HCT116 (cell line): ENCODE data around the gene TUT1. TPM values are rescaled to one million over a fixed set of nuclear protein-coding genes. Genes with fewer than 3 reads are reported as not detected.
A peak's percentile ranks its signal among the peaks of the same experiment; 100 is the strongest.

ENCODE experiments used
- ATAC-seq: fragments of 200-7000 bp; cut with Tn5 transposase; 2 replicates; pipeline ENCODE4 v1.9.1; 2020; ENCODE audit warnings: mild to moderate bottlenecking, moderate library complexity
- BruUV-seq: library from RNA; stranded (reverse); fragments of 400-500 nt; replicated peaks from 2 replicates; lab custom pipeline; 2021; lab: Mats Ljungman, UMichigan
- CTCF ChIA-PET: fragments of 300-600 bp; sonication (Branson Sonifier 250); formaldehyde crosslinking; loops from one replicate; lab custom pipeline; 2021; ENCODE audit warnings: antibody characterized with exemption; lab: Charles Lee
- POLR2A ChIA-PET: fragments of 300-600, 350-600 bp; sonication (Branson Sonifier 250); formaldehyde crosslinking; loops from one replicate; lab custom pipeline; 2021; ENCODE audit warnings: antibody characterized with exemption; lab: Charles Lee
- RAD21 ChIA-PET, 2 experiments: fragments of 300-600 bp; sonication (Branson Sonifier 250); formaldehyde crosslinking; loops; one replicate each; lab custom pipeline; 2023; ENCODE audit warnings: low total read pairs in 2 of 2; ENCODE audit not compliant: uncharacterized antibody in 2 of 2, unreplicated experiment in 2 of 2, low non-redundant PET in 1 of 2; lab: Charles Lee
- DNase-seq: peaks from one replicate; pipeline ENCODE4 v3.0.0-alpha.2; 2010; ENCODE audit warnings: low read depth, low spot score
- H2AFZ ChIP-seq: fragments of 200-600 bp; shearing (Covaris generic), sonication (generic); 2 replicates; pipeline ENCODE4 v1.6.1; 2017; ENCODE audit warnings: low read depth, mixed run types, mixed read lengths, antibody characterized with exemption, low read length; ENCODE audit not compliant: poor library complexity, severe bottlenecking
- H3K27ac ChIP-seq: 2 replicates; pipeline ENCODE4 v1.5.1; 2012; ENCODE audit warnings: low read depth, low read length
- H3K27me3 ChIP-seq: fragments of 200-600 bp; sonication (generic); 2 replicates; pipeline ENCODE4 v1.6.1; 2016; ENCODE audit warnings: mixed run types, low read length, mixed read lengths; ENCODE audit not compliant: insufficient read depth
- H3K36me3 ChIP-seq, 2 experiments: fragments of 200-500 bp in 1 of 2; fragments of 200-600 bp in 1 of 2; sonication (Bioruptor generic) in 1 of 2; sonication (generic) in 1 of 2; 2 replicates each; pipeline versions ENCODE4 v1.5.1 to v1.6.1; 2014 to 2016; ENCODE audit warnings: low read length in 2 of 2, inconsistent platforms in 1 of 2, mixed read lengths in 1 of 2, mixed run types in 1 of 2; ENCODE audit not compliant: insufficient read depth in 2 of 2, control insufficient read depth in 1 of 2
- H3K4me1 ChIP-seq, 2 experiments: fragments of 200-600 bp in 1 of 2; sonication (generic) in 1 of 2; 2 replicates each; pipeline versions ENCODE4 v1.5.1 to v1.6.1; 2012 to 2017; ENCODE audit warnings: low read length in 2 of 2, inconsistent platforms in 1 of 2, mild to moderate bottlenecking in 1 of 2, mixed read lengths in 1 of 2, mixed run types in 1 of 2, moderate library complexity in 1 of 2; ENCODE audit not compliant: insufficient read depth in 2 of 2, control insufficient read depth in 1 of 2
- H3K4me2 ChIP-seq: fragments of 200-600 bp; sonication (generic); 2 replicates; pipeline ENCODE4 v1.6.1; 2017; ENCODE audit warnings: mixed run types, low read length, mixed read lengths
- H3K4me3 ChIP-seq, 2 experiments: fragments of 200-600 bp in 1 of 2; sonication (generic) in 1 of 2; replicated peaks in 1 of 2; 2 replicates each; pipeline ENCODE4 v1.5.1; 2011 to 2016; ENCODE audit warnings: low read length in 2 of 2, control low read depth in 1 of 2, low read depth in 1 of 2, mild to moderate bottlenecking in 1 of 2, mixed read lengths in 1 of 2, mixed run types in 1 of 2
- H3K79me2 ChIP-seq: fragments of 200-600 bp; sonication (generic); 2 replicates; pipeline ENCODE4 v1.6.1; 2017; ENCODE audit warnings: mild to moderate bottlenecking, mixed run types, low read length, moderate library complexity, mixed read lengths; ENCODE audit not compliant: insufficient read depth
- H3K9ac ChIP-seq: fragments of 200-600 bp; sonication (generic); 2 replicates; pipeline ENCODE4 v1.6.1; 2016; ENCODE audit warnings: low read length, mixed read lengths
- H3K9me2 ChIP-seq: fragments of 200-600 bp; sonication (generic), shearing (Covaris generic); 2 replicates; pipeline ENCODE4 v1.6.1; 2017; ENCODE audit warnings: mixed run types, mild to moderate bottlenecking, moderate library complexity; ENCODE audit not compliant: insufficient read depth
- H3K9me3 ChIP-seq, 2 experiments: fragments of 200-500 bp in 1 of 2; fragments of 200-600 bp in 1 of 2; sonication (Bioruptor generic) in 1 of 2; sonication (generic) in 1 of 2; 2 replicates each; pipeline ENCODE4 v1.6.1; 2014 to 2017; ENCODE audit warnings: low read length in 2 of 2, mixed read lengths in 2 of 2, inconsistent platforms in 1 of 2, low read depth in 1 of 2, mild to moderate bottlenecking in 1 of 2, mixed run types in 1 of 2, moderate library complexity in 1 of 2; ENCODE audit not compliant: control insufficient read depth in 1 of 2, insufficient read depth in 1 of 2
- H4K20me1 ChIP-seq: fragments of 200-600 bp; sonication (generic), shearing (Covaris generic); 2 replicates; pipeline ENCODE4 v1.6.1; 2017; ENCODE audit warnings: mixed run types, mild to moderate bottlenecking, moderate library complexity; ENCODE audit not compliant: insufficient read depth
- CBX3 ChIP-seq: IDR thresholded peaks from 2 replicates; pipeline ENCODE4 v1.6.1; 2012; ENCODE audit warnings: low read depth
- ELF1 ChIP-seq: IDR thresholded peaks from 2 replicates; pipeline ENCODE4 v1.6.1; 2012; ENCODE audit warnings: low read depth, borderline replicate concordance
- EZH2 ChIP-seq: fragments of 200-600 bp; sonication (generic); IDR thresholded peaks from 2 replicates; pipeline ENCODE4 v1.6.1; 2017; ENCODE audit warnings: antibody characterized with exemption, mixed run types
- EZH2phosphoT487 ChIP-seq: fragments of 200-600 bp; IDR thresholded peaks from 2 replicates; pipeline ENCODE4 v1.6.1; 2018; ENCODE audit warnings: antibody characterized with exemption, borderline replicate concordance
- JUND ChIP-seq: IDR thresholded peaks from 2 replicates; pipeline ENCODE4 v1.6.1; 2012
- SIN3A ChIP-seq: IDR thresholded peaks from 2 replicates; pipeline ENCODE4 v1.6.1; 2012; ENCODE audit warnings: low read depth
- SP1 ChIP-seq: IDR thresholded peaks from 2 replicates; pipeline ENCODE4 v1.6.1; 2012; ENCODE audit warnings: low read depth
- SRF ChIP-seq: IDR thresholded peaks from 2 replicates; pipeline ENCODE4 v1.6.1; 2012; ENCODE audit warnings: low read depth
- TCF7L2 ChIP-seq: IDR thresholded peaks from 2 replicates; pipeline ENCODE4 v1.7.0; 2011; ENCODE audit warnings: borderline replicate concordance, inconsistent platforms; ENCODE audit not compliant: insufficient read depth, insufficient read length; ENCODE audit errors: extremely low read depth
- YY1 ChIP-seq: IDR thresholded peaks from 2 replicates; pipeline ENCODE4 v1.6.1; 2011; ENCODE audit warnings: low read length, low read depth, moderate library complexity, mild to moderate bottlenecking; ENCODE audit not compliant: insufficient replicate concordance; ENCODE audit errors: extremely low read depth
- ZNF274 ChIP-seq: fragments of 200-500 bp; sonication (Bioruptor generic); IDR thresholded peaks from 2 replicates; pipeline ENCODE4 v1.6.1; 2014; ENCODE audit warnings: mild to moderate bottlenecking, low read depth, low read length, inconsistent platforms
- intact Hi-C: fragments of 100-400 bp; cut with micrococcal nuclease; formaldehyde crosslinking; loops from 2 replicates; pipeline ENCODE4 v1.10.0; 2022
- total RNA-seq: library from RNA; stranded (reverse); gene quantifications from one replicate; pipeline ENCODE4 v1.2.1, GENCODE V29; 2021; ENCODE audit not compliant: unreplicated experiment
- TF ChIP-seq, protein P1 (sequence below): IDR thresholded peaks from 2 replicates; pipeline ENCODE4 v1.6.1; 2011; ENCODE audit warnings: mild to moderate bottlenecking, low read length, moderate library complexity; ENCODE audit not compliant: insufficient replicate concordance; ENCODE audit errors: extremely low read depth
- TF ChIP-seq, protein P2 (sequence below), 3 experiments: fragments of 200-600 bp in 1 of 3; sonication (generic) in 1 of 3; IDR thresholded peaks in 2 of 3; conservative IDR thresholded peaks in 1 of 3; 2 replicates each; pipeline ENCODE4 v1.5.1; 2012 to 2017; ENCODE audit warnings: low read depth in 2 of 3, low read length in 2 of 3, antibody characterized with exemption in 1 of 3, borderline replicate concordance in 1 of 3, control low read depth in 1 of 3, mild to moderate bottlenecking in 1 of 3, mixed read lengths in 1 of 3, mixed run types in 1 of 3, moderate library complexity in 1 of 3; ENCODE audit not compliant: insufficient read depth in 1 of 3
- TF ChIP-seq, protein P3 (sequence below): IDR thresholded peaks from 2 replicates; pipeline ENCODE4 v1.6.1; 2012; ENCODE audit warnings: low read depth
- TF ChIP-seq, protein P4 (sequence below): IDR thresholded peaks from 2 replicates; pipeline ENCODE4 v1.6.1; 2012
- TF ChIP-seq, protein P5 (sequence below): IDR thresholded peaks from 2 replicates; pipeline ENCODE4 v1.6.1; 2012

Gene TUT1
- total RNA-seq, 1 experiment from 2014 or later = 49.0 TPM

DNA sequence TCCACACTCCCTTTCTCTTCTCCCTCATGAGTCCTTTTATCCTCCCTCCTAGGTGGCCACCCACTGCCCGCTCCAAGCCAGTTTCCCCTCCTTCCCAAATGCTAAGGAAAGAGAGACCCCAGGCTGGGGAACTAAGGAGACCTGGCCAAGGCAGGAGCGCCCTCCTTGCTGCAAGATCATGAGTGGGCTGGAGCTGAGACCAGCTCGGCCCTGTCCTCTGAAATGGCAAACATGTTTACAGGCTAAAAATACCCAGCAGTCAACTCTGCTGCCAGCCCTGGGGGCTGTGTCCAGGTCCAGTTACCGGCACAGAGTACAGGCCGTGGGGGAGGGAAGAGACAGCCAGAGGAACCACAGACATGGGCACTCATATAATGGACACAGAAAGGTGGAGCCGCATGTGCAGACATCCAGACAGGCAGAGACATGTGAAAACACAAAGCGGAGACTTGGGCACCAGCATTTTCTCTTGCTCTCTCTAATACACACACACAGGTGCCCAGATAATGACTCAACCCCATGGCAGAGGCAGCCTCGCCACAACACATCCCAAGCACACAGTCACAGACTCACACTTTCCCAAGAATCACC lies 43.5 kb downstream of the TUT1 start:
- no peaks in the 10 kb centered on the region for H3K36me3 ChIP-seq
- RAD21 ChIA-PET = interaction anchor here in 1 of 2 experiments (0.9 kb wide), 1 partner anchor 11 kb away, joined by 3 read pairs; no protein-coding TSS in a partner anchor
- H3K4me1 ChIP-seq = peaks cover 51 to 72% of the 10 kb centered on the region in 2 experiments
- peaks cover 38% of the 10 kb centered on the region for H3K79me2 ChIP-seq
- peak overlapping the region; percentile 91 to 98 for H3K4me3 ChIP-seq
- H4K20me1 ChIP-seq = no peaks in the 10 kb centered on the region
- H2AFZ ChIP-seq = no peak overlapping the region
- CTCF ChIA-PET = interaction anchor here (0.7 to 0.9 kb wide), 2 partner anchors 48 to 138 kb away, joined by 3 read pairs; no protein-coding TSS in a partner anchor
- TF ChIP-seq, protein P1, sequence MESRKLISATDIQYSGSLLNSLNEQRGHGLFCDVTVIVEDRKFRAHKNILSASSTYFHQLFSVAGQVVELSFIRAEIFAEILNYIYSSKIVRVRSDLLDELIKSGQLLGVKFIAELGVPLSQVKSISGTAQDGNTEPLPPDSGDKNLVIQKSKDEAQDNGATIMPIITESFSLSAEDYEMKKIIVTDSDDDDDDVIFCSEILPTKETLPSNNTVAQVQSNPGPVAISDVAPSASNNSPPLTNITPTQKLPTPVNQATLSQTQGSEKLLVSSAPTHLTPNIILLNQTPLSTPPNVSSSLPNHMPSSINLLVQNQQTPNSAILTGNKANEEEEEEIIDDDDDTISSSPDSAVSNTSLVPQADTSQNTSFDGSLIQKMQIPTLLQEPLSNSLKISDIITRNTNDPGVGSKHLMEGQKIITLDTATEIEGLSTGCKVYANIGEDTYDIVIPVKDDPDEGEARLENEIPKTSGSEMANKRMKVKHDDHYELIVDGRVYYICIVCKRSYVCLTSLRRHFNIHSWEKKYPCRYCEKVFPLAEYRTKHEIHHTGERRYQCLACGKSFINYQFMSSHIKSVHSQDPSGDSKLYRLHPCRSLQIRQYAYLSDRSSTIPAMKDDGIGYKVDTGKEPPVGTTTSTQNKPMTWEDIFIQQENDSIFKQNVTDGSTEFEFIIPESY = no peak
- TF ChIP-seq ELF1 (no peak), EZH2 (no peak), EZH2phosphoT487 (no peak), JUND (no peak), ZNF274 (no peak), SIN3A (no peak), SRF (no peak), CBX3 (no peak), SP1 (no peak), YY1 (no peak), TCF7L2 (no peak)
- TF ChIP-seq, protein P2, sequence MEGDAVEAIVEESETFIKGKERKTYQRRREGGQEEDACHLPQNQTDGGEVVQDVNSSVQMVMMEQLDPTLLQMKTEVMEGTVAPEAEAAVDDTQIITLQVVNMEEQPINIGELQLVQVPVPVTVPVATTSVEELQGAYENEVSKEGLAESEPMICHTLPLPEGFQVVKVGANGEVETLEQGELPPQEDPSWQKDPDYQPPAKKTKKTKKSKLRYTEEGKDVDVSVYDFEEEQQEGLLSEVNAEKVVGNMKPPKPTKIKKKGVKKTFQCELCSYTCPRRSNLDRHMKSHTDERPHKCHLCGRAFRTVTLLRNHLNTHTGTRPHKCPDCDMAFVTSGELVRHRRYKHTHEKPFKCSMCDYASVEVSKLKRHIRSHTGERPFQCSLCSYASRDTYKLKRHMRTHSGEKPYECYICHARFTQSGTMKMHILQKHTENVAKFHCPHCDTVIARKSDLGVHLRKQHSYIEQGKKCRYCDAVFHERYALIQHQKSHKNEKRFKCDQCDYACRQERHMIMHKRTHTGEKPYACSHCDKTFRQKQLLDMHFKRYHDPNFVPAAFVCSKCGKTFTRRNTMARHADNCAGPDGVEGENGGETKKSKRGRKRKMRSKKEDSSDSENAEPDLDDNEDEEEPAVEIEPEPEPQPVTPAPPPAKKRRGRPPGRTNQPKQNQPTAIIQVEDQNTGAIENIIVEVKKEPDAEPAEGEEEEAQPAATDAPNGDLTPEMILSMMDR (IDR thresholded peaks at IDR 0.05 in 2 of 3, conservative IDR thresholded peaks at IDR 0.05 in 1 of 3; ENCODE audit: borderline replicate concordance in 1 of 3, insufficient read depth in 1 of 3, low read depth in 2 of 3, low read length in 2 of 3) = no peak
- TF ChIP-seq, protein P3, sequence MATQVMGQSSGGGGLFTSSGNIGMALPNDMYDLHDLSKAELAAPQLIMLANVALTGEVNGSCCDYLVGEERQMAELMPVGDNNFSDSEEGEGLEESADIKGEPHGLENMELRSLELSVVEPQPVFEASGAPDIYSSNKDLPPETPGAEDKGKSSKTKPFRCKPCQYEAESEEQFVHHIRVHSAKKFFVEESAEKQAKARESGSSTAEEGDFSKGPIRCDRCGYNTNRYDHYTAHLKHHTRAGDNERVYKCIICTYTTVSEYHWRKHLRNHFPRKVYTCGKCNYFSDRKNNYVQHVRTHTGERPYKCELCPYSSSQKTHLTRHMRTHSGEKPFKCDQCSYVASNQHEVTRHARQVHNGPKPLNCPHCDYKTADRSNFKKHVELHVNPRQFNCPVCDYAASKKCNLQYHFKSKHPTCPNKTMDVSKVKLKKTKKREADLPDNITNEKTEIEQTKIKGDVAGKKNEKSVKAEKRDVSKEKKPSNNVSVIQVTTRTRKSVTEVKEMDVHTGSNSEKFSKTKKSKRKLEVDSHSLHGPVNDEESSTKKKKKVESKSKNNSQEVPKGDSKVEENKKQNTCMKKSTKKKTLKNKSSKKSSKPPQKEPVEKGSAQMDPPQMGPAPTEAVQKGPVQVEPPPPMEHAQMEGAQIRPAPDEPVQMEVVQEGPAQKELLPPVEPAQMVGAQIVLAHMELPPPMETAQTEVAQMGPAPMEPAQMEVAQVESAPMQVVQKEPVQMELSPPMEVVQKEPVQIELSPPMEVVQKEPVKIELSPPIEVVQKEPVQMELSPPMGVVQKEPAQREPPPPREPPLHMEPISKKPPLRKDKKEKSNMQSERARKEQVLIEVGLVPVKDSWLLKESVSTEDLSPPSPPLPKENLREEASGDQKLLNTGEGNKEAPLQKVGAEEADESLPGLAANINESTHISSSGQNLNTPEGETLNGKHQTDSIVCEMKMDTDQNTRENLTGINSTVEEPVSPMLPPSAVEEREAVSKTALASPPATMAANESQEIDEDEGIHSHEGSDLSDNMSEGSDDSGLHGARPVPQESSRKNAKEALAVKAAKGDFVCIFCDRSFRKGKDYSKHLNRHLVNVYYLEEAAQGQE = no peak
- TF ChIP-seq, protein P4, sequence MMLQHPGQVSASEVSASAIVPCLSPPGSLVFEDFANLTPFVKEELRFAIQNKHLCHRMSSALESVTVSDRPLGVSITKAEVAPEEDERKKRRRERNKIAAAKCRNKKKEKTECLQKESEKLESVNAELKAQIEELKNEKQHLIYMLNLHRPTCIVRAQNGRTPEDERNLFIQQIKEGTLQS = no peak
- TF ChIP-seq, protein P5, sequence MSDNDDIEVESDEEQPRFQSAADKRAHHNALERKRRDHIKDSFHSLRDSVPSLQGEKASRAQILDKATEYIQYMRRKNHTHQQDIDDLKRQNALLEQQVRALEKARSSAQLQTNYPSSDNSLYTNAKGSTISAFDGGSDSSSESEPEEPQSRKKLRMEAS = no peak
- TF ChIP-seq, all 23 proteins: peak for 0
- Histone ChIP-seq H3K9me2 (no peaks in the 10 kb centered on the region), H3K27ac (peak overlapping the region; percentile 75), H3K27me3 (no peaks in the 10 kb centered on the region), H3K9ac (peak overlapping the region; percentile 100), H3K4me2 (peak overlapping the region; percentile 100), H3K9me3 (no peaks in the 10 kb centered on the region)
- intact Hi-C loops = no loop called here
- BruUV-seq = no TSS peak
- POLR2A ChIA-PET = interaction anchor here (1.6 to 2.8 kb wide), 2 partner anchors 9 to 293 kb away, joined by 4 to 16 read pairs; no protein-coding TSS in a partner anchor
- ATAC-seq = no peak
- no peak for DNase-seq
